Prostate gland (tissue), 2 donors: Measurements from ENCODE around the gene SPON2.

Experiments used
- CTCF ChIP-seq, 4 experiments: fragments of 200-600 bp in 2 of 4; fragments of 450-650 bp in 2 of 4; sonication (generic) in 2 of 4; IDR thresholded peaks; 1 replicate in 3 of 4; 2 replicates in 1 of 4; pipeline ENCODE4 v1.5.1; 2016 to 2019; ENCODE audit warnings: antibody characterized with exemption in 4 of 4, mild to moderate bottlenecking in 2 of 4, moderate library complexity in 2 of 4
- POLR2A ChIP-seq: fragments of 450-650 bp; IDR thresholded peaks from one replicate; pipeline ENCODE4 v1.6.1; 2016; ENCODE audit warnings: antibody characterized with exemption, mild to moderate bottlenecking

- TF ChIP-seq POLR2A (no peak), CTCF (IDR thresholded peaks at IDR 0.05) (no peak)
Observed at GRCh38 chr4:1179976-1180375, 7.6 kb upstream of the SPON2 start.
